HG02943 (cell line): Measurements from ENCODE around the gene YY1AP1.
A peak's percentile ranks its signal among the peaks of the same experiment; 100 is the strongest.
"Not testable (repeated sequence)": the region's sequence is repeated elsewhere in the genome, so short reads cannot be mapped to it uniquely, and the experiment has no call there.

Experiments used
- ATAC-seq: cut with Tn5 transposase; IDR thresholded peaks from one replicate; pipeline ENCODE4 v1.9.1; 2021; ENCODE audit warnings: mild to moderate bottlenecking, low read depth, moderate library complexity; ENCODE audit not compliant: unreplicated experiment

Gene YY1AP1, protein sequence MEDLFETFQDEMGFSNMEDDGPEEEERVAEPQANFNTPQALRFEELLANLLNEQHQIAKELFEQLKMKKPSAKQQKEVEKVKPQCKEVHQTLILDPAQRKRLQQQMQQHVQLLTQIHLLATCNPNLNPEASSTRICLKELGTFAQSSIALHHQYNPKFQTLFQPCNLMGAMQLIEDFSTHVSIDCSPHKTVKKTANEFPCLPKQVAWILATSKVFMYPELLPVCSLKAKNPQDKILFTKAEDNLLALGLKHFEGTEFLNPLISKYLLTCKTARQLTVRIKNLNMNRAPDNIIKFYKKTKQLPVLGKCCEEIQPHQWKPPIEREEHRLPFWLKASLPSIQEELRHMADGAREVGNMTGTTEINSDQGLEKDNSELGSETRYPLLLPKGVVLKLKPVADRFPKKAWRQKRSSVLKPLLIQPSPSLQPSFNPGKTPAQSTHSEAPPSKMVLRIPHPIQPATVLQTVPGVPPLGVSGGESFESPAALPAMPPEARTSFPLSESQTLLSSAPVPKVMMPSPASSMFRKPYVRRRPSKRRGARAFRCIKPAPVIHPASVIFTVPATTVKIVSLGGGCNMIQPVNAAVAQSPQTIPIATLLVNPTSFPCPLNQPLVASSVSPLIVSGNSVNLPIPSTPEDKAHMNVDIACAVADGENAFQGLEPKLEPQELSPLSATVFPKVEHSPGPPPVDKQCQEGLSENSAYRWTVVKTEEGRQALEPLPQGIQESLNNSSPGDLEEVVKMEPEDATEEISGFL

DNA sequence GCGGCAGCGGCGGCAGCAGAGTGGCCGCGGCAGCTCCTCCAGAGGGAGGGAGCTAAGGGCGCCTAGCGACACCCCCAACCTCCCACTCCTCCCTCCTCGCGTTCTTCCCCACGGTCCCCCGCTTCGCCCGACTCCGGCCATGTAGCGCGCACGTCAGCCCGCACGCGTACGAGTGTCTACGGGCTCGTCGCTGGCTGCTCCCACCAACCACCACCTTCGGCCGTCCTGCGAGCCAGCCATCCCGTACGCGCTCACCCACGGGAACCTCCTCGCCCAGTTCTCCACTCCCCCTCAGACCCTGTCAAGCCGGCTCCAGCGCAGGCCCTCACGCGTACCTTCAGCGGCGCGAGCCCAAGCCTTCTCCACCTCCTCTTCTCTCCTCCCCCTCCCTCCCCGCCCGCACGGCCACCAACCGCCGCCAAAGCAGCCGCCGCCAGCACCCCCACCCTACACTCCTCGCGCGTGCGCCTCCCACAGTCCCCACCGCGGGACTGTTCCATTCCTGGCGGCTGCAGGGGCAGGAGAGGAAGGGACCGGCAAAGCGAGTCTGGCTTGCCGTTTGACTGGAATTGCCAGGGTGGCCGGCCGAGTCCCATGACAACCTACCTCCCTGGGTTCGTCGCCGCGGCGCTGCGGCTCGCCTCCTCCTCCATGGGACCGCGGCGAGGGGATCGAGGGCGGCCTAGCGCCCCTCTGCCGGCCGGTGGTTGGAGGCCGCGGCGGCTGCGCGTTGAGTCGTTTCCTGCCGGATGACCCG lies at the start of gene YY1AP1:
Gene YY1AP1, minus strand, starts transcription at position 451 of the 757 bp plus-strand sequence. CDS start 8,338 bp downstream, outside the sequence.
- peak; percentile 81 for ATAC-seq

DNA sequence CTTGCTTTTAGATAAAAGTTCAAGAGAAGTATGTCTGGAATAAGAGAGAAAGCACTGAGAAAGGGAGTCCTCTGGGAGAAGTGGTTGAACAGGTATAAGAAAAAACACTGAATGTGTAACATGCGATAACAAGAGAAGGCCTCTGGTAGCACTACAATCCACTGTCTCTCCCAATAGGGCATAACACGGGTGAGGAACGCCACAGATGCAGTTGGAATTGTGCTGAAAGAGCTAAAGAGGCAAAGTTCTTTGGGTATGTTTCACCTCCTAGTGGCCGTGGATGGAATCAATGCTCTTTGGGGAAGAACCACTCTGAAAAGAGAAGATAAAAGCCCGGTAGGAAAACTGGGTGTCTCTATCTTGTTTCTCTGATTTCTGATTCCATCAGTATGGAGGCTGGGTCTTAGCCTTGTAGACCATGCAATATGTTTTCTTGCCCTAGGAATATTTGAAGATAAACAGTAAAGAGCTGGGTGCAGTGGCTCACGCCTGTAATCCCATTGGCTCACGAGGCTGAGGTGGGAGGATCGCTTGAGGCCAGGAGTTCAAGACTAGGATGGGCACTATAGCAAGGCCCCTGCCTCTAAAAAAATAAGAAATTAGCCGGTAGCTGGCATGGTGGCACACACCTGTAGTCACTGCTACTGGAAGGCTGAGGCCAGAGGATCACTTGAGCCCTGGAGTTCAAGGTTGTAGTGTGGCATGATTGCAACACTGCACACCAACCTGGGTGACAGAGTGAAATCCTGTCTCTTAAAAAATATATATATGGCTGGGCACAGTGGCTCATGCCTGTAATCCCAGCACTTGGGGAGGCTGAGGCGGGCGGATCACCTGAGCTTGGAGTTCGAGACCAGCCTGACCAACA lies 40.7 kb upstream of the YY1AP1 start:
- no peak for ATAC-seq

DNA sequence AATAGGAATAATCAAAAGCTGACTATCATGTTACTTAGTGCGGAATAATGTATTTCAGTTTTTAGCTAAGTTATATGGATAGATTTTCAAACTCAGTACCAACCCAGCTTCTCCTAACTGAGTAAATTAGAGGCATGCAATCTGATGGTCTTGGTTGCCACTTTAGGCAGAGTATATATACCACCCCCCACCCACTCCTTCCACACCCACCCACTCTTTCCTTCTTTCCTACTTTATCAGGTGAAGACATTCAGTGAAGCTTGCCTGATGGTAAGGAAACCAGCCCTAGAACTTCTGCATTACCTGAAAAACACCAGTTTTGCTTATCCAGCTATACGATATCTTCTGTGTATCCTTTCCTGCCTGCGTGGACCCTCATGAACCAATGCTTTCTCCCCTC lies 36.6 kb upstream of the YY1AP1 start:
- no peak for ATAC-seq

DNA sequence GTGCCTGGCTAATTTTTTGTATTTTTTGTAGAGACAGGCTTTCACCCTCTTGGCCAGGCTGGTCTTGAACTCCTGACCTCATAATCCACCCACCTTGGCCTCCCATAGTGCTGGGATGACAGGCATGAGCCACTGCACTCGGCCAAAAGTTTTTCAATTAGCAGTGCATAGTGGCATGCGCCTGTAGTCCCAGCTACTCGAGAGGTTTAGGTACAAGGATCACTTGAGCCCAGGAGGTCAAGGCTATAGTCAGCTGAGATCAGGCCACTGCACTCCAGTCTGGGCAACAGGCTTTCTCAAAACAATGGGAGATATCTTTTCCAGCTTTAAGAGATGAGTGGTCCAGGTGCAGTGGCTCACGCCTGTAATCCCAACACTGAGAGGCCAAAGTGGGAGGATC lies 31.1 kb upstream of the YY1AP1 start:
- ATAC-seq: no peak

DNA sequence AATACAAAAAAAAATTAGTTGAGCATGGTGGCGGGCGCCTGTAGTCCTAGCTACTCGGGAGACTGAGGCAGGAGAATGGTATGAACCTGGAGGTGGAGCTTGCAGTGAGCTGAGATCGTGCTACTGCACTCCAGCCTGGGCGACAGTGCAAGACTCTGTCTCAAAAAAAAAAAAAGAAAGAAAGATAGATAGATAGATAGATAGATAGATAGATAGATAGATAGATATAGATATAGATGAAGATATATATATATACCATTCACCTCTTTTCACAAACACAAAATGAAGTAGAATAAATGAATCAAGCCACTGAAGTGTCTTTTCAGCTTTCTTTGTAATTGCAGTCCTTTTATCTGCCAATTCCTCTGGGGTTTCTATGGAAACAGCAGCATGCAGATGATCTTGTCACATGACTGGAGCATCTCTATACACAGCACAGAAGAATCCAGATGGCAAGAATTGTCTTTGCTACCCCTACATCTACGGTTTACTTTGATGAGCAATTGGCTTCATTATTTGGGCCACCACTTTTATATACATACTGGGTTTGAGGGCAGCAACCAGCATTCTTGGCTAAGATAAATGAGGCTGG lies 30.0 kb upstream of the YY1AP1 start:
- not testable (repeated sequence) for ATAC-seq

DNA sequence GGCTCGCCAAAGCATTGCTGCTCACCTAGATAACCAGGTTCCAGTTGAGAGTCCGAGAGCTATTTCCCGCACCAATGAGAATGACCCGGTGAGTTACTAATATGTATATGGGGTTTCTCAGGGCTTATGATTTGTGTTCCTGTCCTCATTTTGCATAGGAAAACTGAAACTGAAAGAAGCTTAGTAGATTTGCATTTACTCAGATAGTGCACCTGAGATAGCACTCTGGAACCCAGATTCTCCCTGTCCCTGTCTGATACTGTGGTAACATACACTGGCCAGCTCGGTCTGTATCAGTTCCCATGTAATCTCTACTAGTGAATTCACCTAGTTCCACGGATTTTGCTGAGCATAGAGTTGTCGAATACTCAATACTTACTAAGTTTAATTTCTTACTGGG lies 28.5 kb upstream of the YY1AP1 start:
- ATAC-seq: no peak

DNA sequence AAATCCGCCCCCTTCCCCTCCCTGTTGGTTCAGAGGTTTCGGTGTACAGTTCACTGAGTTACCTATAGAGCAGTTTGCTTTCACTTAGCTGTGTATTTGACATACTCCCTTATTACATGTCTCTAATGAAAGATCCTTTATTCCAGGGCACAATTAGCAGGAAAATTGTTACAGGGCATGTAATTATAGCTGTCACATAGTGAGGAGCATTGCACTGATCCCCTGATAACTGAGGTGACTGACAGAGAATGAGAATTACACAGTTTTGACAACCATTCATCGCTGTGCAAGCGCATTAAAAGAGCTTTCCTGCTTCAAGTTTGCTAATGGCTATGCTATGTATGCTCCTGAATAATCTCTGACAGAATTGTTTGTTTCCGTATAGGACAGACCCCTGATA lies 27.2 kb upstream of the YY1AP1 start:
- ATAC-seq: no peak

DNA sequence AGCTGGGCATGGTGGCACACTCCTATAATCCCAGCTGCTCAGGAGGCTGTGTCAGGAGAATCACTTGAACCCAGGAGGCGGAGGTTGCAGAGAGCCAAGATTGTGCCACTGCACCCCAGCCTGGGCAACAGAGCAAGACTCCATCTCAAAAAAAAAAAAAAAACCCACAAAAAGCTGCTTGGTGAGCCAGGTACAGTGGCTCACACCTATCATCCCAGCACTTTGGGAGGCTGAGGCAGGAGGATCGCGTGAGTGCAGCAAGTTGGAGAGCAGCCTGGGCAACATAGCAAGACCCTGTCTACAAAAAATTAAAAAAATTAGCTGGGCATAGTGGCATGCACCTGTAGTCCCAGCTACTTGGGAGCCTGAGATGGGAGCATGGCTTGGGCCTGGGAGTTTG lies 26.5 kb upstream of the YY1AP1 start:
- not testable (repeated sequence) for ATAC-seq

DNA sequence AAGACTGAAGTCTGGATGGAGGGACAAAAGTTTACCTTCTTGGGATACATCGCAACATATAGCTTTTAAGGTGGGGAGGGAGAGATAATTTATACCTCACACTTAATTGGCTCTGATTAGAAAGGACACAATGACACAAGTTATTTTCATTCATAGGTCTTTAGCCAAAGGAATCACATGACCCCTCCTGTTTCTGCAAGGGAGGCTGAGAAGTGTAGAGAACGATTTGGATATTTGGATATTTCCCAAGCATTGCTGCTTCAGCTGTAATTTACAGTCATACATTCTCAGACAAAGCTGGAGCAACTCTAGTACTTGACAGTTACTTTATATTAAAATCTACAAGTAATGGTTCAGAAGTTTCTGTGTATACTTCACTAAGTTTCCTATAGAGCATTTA lies 24.5 kb upstream of the YY1AP1 start:
- ATAC-seq: no peak

DNA sequence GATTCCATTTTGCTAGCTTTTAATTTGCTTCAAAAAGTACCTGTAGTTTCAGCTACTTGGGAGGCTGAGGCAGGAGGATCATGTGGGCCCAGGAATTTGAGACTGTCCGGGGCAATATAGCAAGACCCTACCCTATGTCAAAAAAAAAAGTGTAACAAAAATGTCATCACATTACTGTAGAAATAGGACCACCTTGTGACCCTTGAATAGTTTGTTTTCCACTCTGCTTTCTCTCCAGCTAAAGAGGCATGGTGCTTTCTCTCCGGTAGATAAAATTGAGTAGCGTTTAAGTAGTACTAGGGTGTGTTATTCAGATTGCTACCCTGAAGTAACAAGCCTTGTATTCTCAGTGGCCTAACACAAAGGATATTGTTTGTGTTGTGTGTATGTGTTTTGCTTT lies 24.1 kb upstream of the YY1AP1 start:
- ATAC-seq: not testable (repeated sequence)

DNA sequence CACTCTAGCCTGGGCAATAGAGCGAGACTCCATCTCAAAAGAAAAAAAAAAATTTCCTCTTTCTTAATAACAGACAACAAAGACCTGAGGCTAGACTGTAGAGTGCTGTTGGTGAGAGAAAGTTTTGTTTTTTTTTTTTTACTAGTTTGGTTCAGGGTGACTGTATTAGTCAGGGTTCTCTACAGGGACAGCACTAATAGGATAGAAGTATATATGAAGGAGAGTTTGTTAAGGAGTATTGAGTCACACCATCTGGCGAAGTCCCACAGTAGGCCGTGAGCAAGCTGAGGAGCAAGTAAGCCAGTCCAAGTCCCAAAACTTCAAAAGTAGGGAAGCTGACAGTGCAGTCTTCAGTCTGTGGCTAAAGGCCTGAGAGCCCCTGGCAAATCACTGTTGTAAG lies 22.9 kb upstream of the YY1AP1 start:
- not testable (repeated sequence) for ATAC-seq

DNA sequence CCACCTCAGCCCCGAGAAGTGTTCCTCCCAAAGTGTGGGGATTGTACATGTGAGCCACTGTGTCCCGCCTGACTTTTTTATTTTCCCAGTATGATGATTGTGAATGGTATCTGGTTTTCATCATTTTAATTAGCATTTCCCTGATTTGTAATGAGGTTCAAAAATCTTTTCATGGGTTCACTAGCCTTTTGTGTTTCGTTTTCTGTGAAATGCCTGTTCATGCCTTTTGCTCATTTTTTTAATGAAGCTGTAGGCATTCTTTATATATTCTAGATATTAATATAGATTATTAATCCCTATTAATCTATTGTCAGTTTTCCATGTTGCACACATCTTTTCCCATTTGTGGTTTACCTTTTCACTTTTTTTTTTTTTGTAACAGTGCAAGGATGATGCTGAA lies 20.8 kb upstream of the YY1AP1 start:
- ATAC-seq: no peak

DNA sequence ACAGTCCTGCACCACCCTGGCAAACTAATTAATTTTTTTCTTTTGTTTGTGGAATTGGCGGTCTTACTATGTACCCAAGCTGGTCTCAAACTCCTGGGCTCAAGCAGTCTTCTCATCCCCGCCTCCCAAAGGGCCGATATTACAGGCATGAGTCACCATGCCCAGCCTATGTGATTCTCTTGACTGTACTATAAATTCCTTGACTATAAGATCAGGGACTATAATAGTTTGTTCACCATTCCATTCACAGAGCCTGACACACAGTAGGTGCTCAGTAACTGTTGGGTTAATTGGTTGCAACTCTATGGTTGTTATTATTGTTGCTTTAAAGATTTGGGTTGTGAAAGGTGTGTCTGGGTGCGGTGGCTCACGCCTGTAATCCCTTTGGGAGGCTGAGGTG lies 17.6 kb upstream of the YY1AP1 start:
- no peak for ATAC-seq

DNA sequence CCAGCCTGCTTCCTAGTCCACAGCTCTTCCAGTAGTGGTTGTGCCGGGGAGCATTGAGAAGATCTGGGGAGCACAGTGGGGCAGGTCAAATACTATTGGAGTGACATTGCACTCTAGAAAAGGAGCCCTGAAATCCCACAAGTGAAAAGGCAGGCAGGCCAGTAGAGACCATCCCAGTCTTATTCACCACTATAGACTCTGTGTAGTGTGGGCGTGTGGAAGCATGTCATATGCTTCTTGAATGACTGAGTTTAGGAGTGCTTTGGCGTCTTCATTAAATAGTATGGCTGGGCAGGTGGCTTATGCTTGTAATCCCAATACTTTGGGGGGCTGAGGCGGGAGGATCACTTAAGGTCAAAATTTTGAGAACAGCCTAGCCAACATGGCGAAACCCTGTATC lies 15.8 kb upstream of the YY1AP1 start:
- not testable (repeated sequence) for ATAC-seq

DNA sequence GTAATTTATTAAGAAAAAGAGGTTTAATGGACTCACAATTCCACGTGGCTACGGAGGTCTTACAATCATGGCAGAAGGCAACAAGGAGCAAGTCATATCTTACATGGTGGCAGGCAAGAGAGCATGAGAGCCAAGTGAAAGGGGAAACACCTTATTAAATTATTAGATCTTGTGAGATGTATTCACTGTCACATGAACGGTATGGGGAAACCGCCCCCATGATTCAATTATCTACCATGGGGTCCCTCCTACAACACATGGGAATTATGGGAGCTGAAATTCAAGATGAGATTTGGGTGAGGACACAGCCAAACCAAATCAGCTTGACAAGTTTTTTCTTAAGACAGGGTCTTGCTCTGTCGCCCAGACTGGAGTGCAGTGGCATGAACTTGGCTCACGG lies 14.6 kb upstream of the YY1AP1 start:
- ATAC-seq: no peak

DNA sequence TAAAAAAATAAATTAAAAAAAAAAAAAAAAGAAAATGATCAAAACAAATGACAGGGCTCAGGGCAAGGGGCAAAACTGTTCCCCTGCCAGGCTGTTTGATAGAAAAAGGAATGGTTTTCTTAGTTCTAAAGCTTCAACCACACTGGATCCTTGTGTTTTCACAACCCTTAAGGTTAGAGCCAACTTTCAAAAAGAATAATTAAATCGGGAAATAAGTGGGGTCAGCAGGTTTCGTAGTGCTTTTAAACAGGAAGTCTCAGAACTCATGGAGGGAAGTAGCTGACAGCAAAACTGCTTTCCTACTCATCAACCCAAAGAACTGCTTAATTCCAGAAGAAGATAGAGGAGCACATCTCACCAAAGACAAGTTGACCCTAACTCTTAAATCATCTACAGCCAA lies 13.1 kb upstream of the YY1AP1 start:
- ATAC-seq: not testable (repeated sequence)

DNA sequence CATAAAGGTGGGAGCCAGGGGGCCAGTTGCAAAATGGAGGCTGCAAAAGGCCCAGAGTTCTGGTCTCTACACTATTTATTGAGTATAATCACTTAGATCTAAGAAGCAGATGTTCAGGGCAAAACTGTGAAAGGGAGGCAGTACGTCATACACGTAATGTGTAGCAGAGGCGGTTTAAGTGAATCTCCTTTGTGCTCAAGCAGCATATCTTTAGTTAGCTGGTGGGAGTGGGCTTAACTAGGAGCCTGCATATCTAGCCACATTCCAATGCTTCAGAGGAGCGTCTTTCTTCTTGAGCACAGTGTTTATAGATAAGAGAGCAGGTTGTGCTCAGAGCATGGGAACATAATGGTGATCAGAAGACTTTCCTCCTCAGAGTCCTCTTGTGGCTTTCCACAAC lies 10.5 kb upstream of the YY1AP1 start:
- ATAC-seq: not testable (repeated sequence)

DNA sequence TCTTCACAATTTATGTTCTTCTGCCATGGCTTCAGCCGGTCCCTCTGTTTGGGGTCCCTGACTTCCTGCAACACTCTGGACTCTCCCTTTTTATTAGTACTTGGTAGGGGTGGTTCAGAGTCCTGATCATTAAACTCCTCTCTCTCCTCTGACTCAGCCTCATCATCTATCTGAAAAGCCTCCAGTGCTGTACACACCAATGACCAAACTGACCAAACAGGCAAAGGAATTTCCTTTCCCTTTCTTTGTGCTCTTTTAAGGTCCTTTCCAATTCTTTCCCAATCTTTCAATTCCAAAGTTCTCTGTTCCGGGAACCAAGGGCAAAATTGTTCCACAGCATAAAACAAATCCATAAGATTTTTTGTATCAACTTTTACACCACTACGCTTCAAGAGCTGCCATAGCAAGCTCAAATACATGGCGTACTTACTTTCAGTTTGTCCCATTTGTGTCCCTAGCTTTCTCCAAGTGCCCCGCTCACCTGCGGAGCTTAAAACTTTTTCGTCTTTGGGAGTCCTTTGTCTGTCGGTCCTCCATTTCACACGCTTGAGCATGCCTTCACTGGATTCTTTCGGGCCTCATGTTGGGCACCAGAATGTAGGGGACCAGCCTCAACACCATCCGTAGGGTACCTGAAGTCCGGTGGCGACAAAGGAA lies 9.9 kb upstream of the YY1AP1 start:
- no peak for ATAC-seq

DNA sequence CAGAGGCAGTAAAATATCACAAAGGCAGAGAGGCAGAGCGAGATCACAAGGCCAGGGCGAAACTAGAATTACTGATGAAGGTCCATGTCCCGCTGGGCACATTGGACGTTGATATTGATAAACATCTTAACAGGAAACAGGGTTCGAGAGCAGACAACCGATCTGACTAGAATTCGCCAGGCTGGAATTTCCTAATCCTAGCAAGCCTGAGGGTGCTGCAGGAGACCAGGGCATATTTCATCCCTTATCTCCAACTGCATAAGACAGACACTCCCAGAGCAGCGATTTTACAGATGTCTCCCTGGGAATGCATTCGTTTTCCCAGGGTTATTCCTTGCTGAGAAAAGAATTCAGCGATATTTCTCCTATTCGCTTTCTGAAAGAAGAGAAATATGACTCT lies 9.0 kb upstream of the YY1AP1 start:
- ATAC-seq: not testable (repeated sequence)
